ENCODE results near the gene FBXO24. TPM values are rescaled to one million over a fixed set of nuclear protein-coding genes. Genes with fewer than 3 reads are reported as not detected.

FBXO24 gene
- total and polyA plus RNA-seq, 11 donors, result 0.11 to 0.75 (median 0.31) TPM; not detected in 4

DNA sequence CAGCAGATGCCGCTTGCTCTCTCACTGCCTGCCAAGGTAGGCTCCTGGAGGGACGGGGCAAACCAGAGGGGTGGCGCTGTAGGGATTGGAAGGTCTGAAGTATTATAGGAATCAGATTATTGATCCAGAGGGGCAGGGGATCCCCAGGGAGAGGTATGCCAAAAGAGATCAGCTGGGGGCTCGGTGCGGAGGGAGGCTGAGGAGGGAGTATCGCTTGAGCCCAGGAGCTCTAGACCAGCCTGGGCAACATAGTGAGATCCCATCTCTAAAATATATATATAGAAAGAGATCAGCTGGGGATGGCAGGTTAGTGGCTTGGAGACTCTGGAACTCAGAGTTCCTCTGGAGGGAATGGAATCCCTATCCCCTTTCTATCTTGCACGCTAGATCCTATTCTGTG, 9.1 kb downstream of the FBXO24 start:
- Histone ChIP-seq H3K27ac (no peak overlapping the region), H3K36me3 (no peaks in the 10 kb centered on the region), H3K4me3 (no peak overlapping the region), H3K9me3 (no peaks in the 10 kb centered on the region), H3K4me1 (peaks cover 0 to 11% (median 4%) of the 10 kb centered on the region in 12 donors), H3K27me3 (no peaks in the 10 kb centered on the region)
- intact Hi-C loops (cut with DNase I), result no loop called here
- no peak for DNase-seq
- TF ChIP-seq POLR2A (IDR thresholded peaks at IDR 0.05), result no peak
- TF ChIP-seq, protein P1, sequence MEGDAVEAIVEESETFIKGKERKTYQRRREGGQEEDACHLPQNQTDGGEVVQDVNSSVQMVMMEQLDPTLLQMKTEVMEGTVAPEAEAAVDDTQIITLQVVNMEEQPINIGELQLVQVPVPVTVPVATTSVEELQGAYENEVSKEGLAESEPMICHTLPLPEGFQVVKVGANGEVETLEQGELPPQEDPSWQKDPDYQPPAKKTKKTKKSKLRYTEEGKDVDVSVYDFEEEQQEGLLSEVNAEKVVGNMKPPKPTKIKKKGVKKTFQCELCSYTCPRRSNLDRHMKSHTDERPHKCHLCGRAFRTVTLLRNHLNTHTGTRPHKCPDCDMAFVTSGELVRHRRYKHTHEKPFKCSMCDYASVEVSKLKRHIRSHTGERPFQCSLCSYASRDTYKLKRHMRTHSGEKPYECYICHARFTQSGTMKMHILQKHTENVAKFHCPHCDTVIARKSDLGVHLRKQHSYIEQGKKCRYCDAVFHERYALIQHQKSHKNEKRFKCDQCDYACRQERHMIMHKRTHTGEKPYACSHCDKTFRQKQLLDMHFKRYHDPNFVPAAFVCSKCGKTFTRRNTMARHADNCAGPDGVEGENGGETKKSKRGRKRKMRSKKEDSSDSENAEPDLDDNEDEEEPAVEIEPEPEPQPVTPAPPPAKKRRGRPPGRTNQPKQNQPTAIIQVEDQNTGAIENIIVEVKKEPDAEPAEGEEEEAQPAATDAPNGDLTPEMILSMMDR (IDR thresholded peaks at IDR 0.05), result no peak
- WGBS, 4 donors, result 92 to 98% (median 97%) methylated on average over 7 of the region's 7 CpGs
- ATAC-seq, result no peak

DNA sequence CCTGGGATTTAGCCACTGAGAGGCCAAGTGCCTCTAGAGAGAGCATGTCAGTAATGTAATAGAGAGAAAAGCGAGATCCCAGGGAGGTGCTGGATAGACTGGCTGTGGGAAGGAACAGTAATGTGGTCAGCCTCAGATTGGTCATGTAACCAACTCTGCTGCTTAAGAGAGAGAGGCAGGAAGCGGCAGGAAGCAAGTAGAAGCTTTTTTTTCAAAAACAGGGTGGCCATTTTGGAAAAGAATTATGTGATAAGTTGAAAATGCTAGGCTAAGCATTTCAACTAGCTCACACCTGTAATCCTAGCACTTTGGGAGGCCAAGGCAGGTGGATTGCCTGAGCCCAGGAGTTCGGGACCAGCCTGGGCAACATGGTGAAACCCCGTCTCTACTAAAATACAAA, 12.3 kb downstream of the FBXO24 start:
- WGBS, 4 donors, result 85 to 93% (median 89%) methylated on average over 4 of the region's 4 CpGs
- no peaks in the 10 kb centered on the region for H3K27me3 ChIP-seq
- DNase-seq, result no peak
- TF ChIP-seq, protein P1 (IDR thresholded peaks at IDR 0.05), result no peak
- no peak for TF ChIP-seq POLR2A (IDR thresholded peaks at IDR 0.05)
- no peak overlapping the region for H3K27ac ChIP-seq
- ATAC-seq, result no peak
- no peaks in the 10 kb centered on the region for H3K9me3 ChIP-seq
- H3K4me1 ChIP-seq, result peaks cover 0 to 9% (median 0%) of the 10 kb centered on the region in 12 donors
- H3K36me3 ChIP-seq, result no peaks in the 10 kb centered on the region
- H3K4me3 ChIP-seq, result no peak overlapping the region
- intact Hi-C loops (cut with DNase I), result no loop called here

DNA sequence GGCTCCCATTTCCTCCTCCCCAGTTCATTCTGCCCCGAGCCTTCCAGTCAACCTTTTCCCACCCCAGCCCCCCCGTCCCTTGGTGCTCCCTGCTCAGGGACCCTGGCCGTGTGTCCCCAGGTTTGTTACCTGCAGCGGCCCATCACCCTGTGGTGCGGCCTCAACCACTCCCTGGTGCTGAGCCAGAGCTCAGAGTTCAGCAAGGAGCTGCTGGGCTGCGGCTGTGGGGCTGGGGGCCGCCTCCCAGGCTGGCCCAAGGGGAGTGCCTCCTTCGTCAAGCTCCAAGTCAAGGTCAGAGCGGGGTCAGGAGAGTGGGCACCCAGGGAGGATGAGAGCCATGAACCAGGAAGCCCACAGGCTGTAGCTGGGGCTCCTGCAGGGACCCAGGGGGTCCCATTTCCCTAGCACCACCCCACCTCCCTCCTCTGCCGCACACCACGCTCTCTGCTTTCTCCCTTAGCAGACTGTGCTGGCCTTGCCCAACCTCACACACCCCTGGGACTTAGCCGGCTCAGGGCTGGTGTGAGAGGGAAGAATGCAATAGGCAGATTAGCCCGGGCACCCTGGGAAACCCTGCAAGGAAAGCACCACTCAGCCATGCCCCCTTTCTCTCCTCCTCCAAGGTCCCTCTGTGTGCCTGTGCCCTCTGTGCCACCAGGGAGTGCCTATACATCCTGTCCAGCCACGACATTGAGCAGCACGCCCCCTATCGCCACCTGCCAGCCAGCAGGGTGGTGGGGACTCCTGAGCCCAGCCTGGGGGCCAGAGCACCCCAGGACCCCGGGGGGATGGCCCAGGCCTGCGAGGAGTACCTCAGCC, 14.0 kb downstream of the FBXO24 start:
- no peak overlapping the region for H3K4me3 ChIP-seq
- no peak for DNase-seq
- WGBS, 4 donors, result 50 to 77% (median 74%) methylated on average over 12 to 18 of the region's 18 CpGs

DNA sequence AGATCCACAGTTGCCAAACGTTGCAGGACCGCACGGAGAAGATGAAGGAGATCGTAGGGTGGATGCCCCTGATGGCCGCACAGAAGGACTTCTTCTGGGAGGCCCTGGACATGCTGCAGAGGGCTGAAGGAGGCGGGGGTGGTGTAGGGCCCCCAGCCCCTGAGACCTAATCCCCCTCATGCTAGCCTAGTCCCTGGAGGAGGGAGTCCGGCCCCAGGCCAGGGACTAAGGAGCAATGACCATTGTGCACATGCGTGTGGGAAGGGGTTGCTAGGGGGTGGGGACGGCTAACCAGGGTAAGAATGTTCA, 14.6 kb downstream of the FBXO24 start:
- WGBS, 4 donors, result 77 to 93% (median 87%) methylated on average over 6 to 9 of the region's 9 CpGs
- Histone ChIP-seq H3K4me1 (peaks cover 0 to 30% (median 10%) of the 10 kb centered on the region in 12 donors), H3K27ac (no peak overlapping the region), H3K4me3 (no peak overlapping the region), H3K36me3 (no peaks in the 10 kb centered on the region), H3K9me3 (no peaks in the 10 kb centered on the region), H3K27me3 (no peaks in the 10 kb centered on the region)
- DNase-seq, result no peak
- no peak for ATAC-seq
- intact Hi-C loops (cut with DNase I), result loop anchor here in 1 of 10 donors (5.0 kb wide), 1 partner anchor 92 kb away; the partner anchor contains the start of gene GIGYF1
- TF ChIP-seq, protein P1 (IDR thresholded peaks at IDR 0.05), result no peak
- TF ChIP-seq POLR2A (IDR thresholded peaks at IDR 0.05), result no peak

More for the DNA sequence above, 14.0 kb downstream of the FBXO24 start:
- no peak for TF ChIP-seq POLR2A (IDR thresholded peaks at IDR 0.05)
- TF ChIP-seq, protein P1 (IDR thresholded peaks at IDR 0.05), result no peak
- ATAC-seq, result no peak
- H3K4me1 ChIP-seq, result peaks cover 0 to 24% (median 6%) of the 10 kb centered on the region in 12 donors
- H3K27ac ChIP-seq, result no peak overlapping the region
- H3K27me3 ChIP-seq, result no peaks in the 10 kb centered on the region
- no peaks in the 10 kb centered on the region for H3K9me3 ChIP-seq
- intact Hi-C loops (cut with DNase I), result loop anchor here in 1 of 10 donors (5.0 kb wide), 1 partner anchor 92 kb away; the partner anchor contains the start of gene GIGYF1
- H3K36me3 ChIP-seq, result no peaks in the 10 kb centered on the region

Measured in heart left ventricle (tissue), 16 donors.